HG03460 (cell line): ENCODE data around the gene LIN7B.
A peak's percentile ranks its signal among the peaks of the same experiment; 100 is the strongest.
"Not testable (repeated sequence)": the region's sequence is repeated elsewhere in the genome, so short reads cannot be mapped to it uniquely, and the experiment has no call there.

Experiments
- ATAC-seq: cut with Tn5 transposase; IDR thresholded peaks from one replicate; pipeline ENCODE4 v1.9.1; 2021; ENCODE audit not compliant: unreplicated experiment

LIN7B gene, protein sequence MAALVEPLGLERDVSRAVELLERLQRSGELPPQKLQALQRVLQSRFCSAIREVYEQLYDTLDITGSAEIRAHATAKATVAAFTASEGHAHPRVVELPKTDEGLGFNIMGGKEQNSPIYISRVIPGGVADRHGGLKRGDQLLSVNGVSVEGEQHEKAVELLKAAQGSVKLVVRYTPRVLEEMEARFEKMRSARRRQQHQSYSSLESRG

GRCh38 chr19:49113762-49114629 lies at the start of gene LIN7B:
TSS of gene LIN7B (plus strand) at chr19:49114370. CDS start at chr19:49114405, 35 bp downstream.
- peak; percentile 51 for ATAC-seq

DNA sequence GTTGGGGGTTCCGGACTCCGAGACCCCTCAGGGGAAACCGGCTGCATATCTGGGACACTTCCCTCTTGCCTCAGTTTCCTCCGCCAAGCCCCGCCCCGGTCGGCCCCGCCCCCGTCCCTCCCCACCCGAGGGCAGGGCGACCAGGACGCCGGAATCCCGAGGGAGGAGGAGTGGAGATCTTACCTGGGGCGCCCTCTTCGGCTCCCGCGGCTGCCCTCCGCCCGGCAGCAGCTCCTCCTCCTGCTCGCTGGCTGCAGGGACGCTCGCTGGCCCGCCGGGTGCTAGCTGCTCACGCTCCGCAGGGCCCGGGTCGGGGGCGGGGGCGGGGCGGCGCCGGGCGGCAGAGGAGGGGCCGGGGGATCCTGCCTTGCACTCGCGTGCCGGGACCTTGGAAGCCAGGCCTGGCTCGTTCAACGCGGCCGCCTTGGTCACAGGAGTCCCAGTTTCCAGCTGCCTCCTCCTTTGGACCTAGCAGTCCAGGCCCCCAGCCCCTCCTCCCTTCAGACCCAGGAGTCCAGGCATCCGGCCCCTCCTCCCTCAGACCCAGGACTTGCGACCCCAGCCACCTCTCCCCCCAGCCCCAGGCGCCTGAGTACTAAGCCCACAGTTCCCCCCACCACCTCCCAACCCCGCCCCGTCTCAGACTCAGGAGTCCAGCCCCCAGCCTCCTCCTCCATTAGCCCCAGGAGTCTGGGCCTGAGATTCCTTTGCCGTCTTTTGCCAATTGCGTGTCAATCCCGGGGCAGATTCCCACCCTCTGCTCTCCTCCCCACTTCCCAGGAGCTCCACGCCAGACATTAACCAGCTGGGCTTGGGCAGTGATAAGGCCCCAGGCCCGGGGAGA lies 49.2 kb upstream of the LIN7B start, which contains the start of gene NTF4:
NTF4 (minus strand) TSS at position 51 of the 844 bp plus-strand sequence. CDS start 2,821 bp downstream, outside the sequence.
- ATAC-seq: no peak

DNA sequence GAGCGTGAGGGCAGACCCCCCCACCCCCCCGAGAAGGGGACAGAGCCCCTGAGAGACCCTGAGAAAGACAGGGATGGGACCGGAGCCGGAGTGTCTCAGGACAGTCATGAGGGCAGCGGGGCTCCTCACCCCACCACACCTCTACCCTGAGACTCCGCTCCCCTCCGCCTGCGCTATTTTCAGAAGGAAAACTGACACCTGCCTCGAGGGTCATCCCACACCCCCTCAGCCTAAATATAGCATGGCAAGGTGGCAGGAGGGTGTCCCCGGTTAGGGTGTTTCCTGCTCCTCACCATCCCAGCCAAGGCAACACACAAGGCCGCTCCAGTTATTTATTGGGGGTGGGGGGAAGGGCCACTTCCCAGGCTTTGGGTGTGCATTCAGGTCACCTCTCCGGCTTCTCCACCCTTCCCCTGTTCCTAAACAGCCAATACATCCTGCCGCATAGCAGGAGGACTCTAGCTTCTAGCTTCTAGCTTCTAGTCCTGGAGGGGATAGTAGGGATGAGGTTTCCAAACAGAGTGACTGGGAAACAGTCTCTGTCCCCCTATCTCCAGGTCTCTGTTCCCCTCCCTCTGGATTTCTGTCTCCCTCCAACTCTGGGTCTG lies 48.2 kb upstream of the LIN7B start:
- ATAC-seq: no peak

GRCh38 chr19:49067554-49067953 lies 46.6 kb upstream of the LIN7B start:
- no peak for ATAC-seq

DNA sequence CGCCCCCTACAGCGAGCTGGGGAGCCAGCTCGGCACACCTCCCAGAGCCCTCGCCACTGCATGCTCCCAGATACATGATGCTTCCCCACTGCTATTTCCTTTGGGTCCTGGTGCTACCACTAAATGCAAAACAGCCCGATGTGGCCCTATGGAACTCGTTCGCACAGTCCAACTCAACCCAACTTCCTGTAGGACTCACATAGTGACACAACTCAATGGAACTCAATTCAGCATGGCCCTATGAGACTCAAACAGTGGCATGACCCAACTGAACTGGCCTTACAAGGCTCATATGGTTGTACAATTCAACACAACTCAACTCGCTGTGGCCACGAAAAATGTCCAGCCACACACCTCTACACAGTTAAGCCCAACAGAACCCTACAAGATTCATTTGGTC lies 45.1 kb upstream of the LIN7B start:
- no peak for ATAC-seq

GRCh38 chr19:49070416-49070815 lies 43.8 kb upstream of the LIN7B start:
- no peak for ATAC-seq

GRCh38 chr19:49071860-49072547 lies 42.2 kb upstream of the LIN7B start:
- no peak for ATAC-seq

DNA sequence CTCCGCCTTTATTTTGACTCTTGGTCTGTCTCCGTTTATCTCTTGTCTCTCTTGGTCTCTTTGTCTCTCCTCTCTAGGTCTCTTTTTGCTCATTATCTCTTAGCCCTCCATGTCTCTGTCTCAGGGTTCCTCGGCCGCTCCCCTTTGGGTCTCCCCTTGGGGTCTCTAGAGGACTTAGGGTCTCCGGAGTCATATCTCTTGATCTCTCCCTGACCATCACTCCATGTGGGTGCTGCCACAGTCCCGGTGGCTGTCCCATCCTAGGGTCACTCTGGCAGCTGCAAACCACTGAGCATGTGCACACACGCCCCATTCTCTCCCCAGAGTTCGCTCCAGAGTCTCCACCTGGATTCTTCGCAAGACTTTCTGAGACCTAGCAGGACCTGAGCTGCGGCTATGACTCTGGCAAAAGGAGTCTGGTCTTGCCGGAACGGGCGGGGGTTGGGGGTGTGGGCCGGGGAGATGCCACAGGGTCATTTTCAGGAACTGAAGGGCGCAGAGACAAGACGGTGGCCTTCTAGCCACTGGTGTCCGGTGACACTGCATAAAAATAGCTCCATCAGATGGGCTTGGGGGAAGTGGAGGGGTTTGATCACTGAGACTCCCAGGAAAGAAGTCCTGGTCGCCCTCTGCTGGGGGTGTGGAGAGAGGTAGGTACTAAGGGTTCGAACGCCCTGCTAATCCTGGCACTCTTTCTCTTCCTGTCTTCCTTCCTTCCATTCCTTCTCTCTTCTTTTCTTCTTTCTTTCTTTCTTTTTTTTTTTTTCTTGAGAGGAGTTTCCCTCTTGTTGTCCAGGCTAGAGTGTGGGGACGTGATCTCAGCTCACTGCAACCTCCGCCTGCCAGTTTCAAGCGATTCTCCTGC lies 40.4 kb upstream of the LIN7B start:
- no peak for ATAC-seq

GRCh38 chr19:49074869-49075268 lies 39.3 kb upstream of the LIN7B start:
- ATAC-seq: not testable (repeated sequence)

DNA sequence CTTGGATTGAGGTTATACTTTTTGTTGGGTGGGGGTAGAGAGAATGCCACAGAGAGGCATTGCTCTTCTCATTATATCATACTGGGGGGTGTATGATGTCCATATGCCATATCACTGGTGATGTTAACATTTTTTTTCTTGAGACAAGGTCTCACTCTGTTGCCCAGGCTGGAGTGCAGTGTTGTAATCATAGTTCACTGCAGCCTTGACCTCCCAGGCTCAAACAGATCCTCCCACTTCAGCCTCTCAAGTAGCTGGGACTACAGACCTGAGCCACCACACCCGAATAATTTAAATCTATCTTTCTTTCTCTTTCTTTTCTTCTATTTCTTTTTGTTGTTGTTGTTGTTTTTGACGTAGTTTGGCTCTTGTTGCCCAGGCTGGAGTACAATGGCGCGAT lies 33.8 kb upstream of the LIN7B start:
- ATAC-seq: no peak

GRCh38 chr19:49081273-49081672 lies 32.9 kb upstream of the LIN7B start:
- ATAC-seq: no peak

- no peak for ATAC-seq
These were observed 29.8 kb upstream of the LIN7B start for GRCh38 chr19:49084206-49085019.

DNA sequence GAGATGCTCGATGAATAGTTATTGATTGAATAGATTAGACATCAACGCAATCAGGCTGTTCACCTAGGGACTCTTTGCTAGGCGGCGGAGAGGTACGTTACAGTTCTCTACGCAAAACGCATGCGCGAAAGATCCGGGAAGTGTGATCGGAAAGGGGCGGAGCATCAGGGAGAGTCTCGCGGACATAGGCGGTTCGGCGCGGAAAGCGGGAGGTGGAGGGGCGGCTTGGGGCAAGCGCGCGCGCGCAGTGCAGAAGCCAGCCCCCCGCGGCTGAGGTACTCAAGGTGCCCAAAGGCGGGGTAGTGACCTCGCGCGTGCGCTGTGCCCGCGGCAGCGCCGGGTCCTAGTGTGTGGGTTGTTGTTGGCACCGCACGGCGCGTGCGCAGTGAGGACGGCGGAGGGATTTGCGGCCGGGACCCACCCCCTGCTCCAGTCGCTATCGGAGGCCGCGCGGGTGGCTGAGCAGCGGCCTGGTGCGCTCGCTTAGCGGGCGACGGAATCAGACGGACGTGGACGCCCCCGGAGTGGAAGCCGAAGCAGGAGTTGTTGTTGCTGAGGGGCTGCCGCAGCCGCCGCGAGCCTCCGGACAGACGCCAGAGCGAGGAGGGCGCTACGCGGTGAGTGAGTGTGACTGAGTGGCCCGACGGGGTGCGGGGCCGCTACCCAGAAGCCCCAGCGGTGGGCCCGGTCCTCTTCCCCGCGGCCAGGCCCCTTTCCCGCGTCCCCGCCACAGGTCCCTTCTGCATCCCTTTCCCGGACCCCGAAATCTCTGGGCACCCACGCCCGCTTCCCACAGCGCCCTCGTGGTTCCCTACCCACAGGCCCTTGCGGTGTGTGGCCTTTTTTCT lies 28.9 kb upstream of the LIN7B start, which contains the start of gene SNRNP70:
SNRNP70 (plus strand) TSS at position 432 of the 848 bp plus-strand sequence. CDS start 964 bp downstream, outside the sequence.
- ATAC-seq: peak; percentile 84

DNA sequence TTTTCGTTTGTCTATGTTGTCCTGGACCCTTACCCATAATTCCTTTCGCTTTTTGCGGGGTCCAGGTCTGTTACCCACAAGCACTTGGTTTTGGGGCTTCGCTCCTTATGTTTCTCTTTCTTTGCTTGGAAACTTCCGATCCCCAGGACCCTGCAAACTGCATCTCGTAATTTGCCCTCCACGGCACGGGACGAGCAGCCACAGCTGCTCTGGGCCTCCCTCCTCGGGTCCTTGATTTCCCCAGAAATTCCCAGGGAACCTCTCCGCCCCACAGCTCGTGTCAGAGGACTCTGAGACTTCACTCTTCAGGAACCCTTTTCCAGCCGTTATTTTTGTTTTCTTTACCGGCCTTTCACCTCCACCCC lies 28.3 kb upstream of the LIN7B start:
- no peak for ATAC-seq

DNA sequence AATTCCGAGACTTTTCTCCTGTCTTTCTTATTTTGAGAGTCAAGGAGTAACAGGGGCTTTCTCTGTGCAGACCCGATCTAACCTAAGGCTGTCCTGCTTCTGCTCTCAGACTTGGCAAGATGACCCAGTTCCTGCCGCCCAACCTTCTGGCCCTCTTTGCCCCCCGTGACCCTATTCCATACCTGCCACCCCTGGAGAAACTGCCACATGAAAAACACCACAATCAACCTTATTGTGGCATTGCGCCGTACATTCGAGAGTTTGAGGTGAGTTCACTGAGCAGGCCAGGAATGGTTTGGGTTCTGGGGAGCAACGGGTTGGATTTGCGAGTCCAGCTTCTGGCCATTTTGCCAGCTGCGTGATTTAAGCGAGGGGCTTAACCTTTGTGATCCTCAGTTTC lies 27.9 kb upstream of the LIN7B start:
- ATAC-seq: no peak

- no peak for ATAC-seq
These were observed 22.7 kb upstream of the LIN7B start for GRCh38 chr19:49091391-49092038.

DNA sequence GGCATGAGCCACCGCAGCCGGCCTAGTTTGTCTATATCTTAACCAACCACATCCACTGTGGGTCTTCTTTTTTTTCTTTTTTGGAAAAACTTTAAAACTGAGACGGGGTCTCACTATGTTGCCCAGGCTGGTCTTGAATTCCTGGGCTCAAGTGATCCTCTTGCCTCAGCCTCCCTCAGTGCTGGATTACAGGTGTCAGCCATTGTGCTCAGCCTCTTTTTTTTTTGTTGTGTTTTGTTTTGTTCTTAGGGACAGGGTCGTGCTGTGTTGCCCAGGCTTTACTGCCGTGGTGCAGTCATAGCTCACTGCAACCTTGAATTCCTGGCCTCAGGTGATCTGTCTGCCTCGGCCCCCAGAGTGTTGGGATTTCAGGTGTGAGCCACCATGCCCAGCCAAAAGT lies 21.5 kb upstream of the LIN7B start:
- ATAC-seq: no peak
